ENCODE data around the gene ZDHHC11.
"Not testable (repeated sequence)": the region's sequence is repeated elsewhere in the genome, so short reads cannot be mapped to it uniquely, and the experiment has no call there.

The ZDHHC11 gene

DNA sequence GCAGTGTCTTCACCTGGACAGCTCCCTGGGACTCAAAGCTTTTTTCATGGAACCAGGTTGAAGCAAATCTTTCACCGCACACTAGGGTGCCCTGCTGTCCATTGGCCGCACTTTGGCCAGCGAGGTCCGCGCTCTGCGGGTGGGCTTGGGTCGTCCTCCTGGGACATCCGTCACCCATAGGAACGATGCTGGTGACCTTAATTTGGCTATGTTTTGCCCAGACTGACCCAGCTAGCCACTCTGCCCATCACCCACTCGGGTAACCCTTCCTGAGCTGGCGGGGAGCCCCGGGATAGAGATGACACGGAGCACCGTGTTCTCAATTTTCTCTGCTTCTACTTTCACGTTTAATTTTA, 92.1 kb downstream of the ZDHHC11 start:
- no peak for FAIRE-seq

DNA sequence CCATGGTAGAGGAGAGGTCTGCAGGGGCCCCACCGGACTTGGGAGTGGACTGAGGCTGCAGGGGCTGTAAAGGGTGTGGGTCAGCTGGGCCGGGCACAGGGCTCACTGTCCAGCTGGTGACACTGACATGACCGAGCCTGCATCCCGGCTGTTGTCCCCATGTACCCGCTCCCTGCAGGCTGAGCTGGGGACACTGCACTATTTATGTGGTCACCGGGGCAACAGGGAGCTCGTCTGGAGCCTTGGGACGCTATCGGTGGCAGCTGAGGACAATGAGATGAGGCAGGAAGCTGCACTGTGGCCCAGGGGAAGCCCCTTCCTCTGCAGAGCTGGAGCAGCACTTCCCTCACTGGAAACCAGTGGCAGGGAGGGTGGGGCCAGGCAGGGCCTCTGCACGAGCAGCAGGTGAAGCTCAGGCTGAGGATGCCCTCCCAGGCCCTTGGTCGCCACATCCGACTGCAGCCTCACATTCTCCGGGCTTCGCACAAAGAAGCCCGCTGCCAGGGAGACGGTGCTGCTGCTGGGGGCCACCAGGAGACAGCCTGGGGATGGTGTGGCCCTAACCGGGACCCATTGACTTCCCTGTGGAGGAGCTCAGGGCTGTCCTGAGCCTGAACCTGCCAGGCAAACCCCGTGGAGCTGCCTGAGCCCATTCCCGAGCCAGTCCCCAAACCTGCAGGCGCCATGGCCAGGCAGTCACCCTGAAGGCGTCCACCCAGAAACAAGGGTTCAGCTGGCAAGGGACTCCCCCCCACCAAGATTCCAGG, 92.7 kb downstream of the ZDHHC11 start:
- FAIRE-seq = no peak

DNA sequence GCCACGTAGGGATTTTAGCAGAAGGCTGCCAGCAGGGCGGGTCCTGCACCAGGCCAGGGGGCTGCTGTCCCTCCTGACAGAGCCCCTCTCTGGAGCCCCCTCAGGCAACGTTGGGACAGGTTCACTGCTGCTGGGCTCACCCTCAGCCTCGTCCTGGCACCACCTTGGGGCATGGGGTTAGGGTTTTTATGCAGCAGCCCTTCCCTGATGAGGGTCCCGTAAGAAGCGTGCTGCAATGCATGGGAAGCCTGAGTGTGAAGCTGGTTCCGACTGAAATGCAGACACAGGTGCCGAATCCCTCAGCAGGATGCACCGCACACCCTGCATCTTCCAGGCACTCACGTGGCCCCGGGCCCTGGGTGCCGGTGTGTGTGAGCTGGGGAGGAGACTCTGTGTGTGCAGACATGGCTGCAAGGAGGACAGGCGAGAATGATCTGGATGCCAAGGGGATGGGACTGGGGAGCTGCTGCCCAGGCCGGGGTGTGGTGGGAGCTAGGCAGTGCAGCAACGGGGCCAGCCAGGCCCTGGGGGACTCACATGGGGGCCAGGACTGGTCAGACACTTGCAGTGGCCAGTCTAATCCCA, 93.3 kb downstream of the ZDHHC11 start:
- no peak for FAIRE-seq

DNA sequence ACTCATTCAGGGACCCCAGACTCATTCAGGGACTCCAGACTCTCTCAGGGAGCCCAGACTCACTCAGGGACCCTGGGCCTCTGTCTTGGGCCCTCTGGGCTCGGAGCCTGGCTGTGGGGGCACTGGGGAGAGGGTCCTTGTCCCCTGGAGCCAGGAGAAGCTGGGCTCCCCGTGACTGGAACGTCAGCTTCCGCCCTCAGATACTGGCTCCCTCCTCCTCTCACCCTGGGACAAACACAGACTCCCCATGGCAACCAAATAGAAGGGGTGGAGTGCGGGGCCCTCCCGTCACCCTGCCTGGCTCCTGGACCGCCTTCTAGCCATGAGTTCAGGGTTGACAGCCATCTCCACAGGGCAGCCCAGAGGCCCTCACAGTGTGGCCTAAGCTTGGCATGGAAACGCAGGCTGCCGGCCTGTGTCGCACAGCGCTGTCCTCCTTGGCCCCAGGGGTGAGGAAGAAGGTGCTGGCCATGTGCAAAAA, 93.9 kb downstream of the ZDHHC11 start:
- FAIRE-seq = no peak

DNA sequence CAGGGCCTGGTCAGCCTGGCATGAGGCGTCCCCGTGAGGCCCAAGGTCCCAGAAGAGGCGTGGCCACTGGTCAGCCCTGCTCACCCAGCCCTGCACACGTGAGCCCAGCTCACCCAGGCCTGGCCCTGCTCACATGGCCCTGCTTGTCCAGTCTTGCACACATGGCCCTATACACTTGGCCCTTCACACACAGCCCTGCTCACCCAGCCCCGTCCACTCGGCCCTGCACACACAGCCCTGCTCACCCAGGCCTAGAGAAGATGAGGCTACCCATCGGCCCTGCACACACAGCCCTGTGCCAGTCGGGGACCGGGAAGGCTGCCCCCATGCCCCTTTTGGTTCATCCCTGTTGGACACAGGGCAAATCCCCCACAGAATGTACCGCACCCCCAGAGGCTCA, 94.6 kb downstream of the ZDHHC11 start:
- FAIRE-seq = no peak

DNA sequence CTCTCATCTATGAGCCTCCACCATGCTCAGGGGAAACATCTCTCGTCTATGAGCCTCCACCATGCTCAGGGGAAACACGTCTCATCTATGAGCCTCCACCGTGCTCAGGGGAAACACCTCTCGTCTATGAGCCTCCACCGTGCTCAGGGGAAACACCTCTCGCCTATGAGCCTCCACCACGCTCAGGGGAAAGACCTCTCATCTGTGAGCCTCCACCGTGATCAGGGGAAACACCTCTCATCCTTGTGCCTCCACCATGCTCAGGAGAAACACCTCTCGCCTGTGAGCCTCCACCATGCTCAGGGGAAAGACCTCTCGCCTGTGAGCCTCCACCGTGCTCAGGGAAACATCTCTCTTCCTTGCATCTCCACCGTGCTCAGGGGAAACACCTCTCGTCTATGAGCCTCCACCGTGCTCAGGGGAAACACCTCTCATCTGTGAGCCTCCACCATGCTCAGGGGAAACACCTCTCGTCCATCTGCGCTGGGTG, 96.6 kb downstream of the ZDHHC11 start:
- FAIRE-seq = not testable (repeated sequence)

DNA sequence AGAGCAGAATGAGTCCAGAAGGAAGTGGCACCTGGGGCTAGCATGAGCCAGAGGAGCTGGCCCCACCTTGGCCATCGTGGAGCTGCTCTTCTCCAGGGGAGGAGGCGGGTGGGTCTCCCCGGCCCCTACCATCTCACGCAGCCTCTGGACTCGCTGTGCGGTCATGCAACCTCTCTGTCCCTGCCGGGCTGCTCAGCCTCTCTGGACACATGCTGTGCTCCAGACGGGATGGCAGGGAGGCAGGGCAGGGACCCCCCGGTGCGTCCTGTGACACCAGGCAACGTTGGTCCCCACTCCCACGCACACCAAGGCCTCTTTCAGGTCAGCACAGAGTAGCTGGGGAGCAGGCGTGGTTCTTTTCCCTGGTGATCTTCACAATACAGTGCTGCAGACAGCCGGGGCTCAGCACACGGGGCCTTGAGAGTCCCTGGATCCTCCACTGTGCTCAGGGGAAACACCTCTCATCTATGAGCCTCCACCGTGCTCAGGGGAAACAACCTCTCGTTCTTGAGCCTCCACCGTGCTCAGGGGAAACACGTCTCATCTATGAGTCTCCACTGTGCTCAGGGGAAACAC, 97.1 kb downstream of the ZDHHC11 start:
- not testable (repeated sequence) for FAIRE-seq

DNA sequence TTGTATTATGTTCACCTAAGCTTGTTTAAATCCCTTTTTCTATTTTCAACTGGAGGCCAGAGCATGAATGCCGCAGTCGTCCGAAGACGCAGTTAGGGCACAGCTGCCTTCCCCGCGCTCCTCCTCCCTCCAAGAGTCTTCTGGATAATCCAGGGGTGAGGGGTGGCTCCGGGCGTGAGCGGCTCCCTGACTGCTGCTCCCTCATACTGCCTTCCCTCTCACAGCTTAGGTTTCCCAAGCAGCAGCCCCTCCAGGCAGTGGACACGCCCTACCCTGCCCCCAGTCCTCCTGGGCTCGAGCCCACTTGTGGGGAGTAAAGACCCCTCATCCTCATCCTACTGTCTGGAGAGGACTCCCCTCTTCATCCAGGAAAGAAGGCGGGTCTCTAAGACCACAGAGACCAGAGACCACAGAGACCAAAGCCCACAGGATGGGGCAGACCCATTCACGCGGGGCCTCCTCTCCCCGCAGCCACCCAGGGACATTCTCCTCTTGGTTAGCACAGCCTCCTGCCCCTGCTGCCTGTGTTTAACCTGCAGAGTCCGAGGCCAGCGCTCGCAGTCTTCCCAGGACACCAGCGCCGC, 98.2 kb downstream of the ZDHHC11 start:
- FAIRE-seq = not testable (repeated sequence)

DNA sequence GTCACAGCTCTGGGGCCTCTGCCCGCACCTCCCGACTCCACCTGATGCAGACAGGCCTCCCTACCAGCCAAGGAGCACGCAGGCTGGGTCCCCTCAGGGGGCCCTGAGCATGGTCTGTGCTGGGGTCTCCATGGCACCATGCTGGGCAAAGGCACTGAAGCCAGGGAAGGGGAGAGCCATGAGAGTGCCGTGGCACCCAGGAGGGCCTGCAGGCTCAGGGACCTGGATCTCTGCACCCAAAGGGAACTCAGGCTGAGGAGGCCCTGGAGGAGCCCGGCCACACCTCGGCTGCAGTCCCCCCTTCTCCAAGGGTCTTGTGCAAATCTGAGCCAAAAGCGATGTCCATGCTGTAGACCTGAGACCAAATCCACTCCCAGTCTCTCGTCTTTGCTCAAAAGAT, 98.8 kb downstream of the ZDHHC11 start:
- not testable (repeated sequence) for FAIRE-seq

DNA sequence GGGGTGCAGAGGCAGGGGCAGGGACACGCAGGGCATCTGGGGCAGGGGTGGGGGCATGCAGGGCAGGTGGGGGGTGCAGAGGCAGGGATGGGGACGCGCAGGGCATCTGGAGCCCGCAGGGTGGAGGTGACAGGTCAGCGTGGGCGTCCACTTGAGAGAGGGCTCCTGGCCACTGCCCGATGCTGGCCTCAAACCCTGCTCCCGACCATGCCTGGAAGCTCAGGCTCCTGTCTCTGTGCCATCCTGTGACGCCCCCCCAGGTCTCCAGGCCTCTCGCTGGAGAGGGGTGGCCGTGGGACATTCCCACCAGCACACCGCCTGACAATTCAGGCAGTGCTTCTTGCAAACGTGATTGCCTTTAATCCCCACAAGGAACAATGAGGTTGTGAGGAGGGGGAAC, 99.3 kb downstream of the ZDHHC11 start:
- FAIRE-seq = no peak

DNA sequence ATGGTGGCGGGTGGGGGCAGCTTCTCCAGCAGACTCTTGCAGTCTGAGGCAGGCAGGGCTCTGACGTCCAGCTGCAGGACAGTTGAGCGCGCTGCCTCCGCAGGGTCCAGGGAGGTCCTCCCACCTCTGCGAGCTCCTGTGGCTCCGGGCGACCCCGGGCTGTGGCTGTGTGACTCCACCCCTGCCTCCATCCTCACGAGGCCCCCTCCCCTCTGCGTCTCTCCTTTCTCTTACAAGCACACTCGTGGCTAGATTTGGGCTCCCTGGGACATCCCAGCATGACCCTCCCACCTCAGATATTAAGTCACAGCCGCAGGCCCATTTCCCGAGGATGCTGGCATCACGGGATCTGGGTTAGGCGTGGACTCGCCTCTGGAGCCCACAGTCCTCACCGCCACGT, 100.6 kb downstream of the ZDHHC11 start:
- FAIRE-seq = not testable (repeated sequence)

DNA sequence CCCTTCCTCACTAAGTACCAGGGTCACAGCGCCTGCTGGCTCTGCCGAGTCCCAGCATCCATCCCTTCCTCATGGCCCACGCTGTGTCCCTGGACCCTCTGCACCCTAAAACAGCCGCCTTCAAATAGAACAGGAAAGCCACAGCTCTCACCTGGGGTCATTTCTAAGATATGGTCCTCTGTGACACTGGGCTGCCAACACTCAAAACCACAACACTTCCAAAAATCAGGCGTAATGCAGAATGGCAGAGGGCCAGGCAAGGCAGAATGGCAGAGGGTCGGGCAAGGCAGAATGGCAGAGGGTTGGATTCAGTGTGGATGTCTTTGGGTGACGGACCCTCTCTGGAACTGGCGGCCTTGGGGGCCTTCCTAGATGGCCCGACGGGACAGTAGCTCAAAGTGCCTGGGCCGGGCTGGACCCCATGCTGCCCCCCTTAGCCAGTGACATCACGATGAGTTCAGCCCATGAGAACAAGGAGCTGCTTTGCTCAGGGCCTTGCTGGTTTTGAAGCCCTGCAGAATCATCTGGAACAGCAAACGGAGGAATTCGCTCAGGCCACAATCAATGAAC, 101.6 kb downstream of the ZDHHC11 start:
- no peak for FAIRE-seq

DNA sequence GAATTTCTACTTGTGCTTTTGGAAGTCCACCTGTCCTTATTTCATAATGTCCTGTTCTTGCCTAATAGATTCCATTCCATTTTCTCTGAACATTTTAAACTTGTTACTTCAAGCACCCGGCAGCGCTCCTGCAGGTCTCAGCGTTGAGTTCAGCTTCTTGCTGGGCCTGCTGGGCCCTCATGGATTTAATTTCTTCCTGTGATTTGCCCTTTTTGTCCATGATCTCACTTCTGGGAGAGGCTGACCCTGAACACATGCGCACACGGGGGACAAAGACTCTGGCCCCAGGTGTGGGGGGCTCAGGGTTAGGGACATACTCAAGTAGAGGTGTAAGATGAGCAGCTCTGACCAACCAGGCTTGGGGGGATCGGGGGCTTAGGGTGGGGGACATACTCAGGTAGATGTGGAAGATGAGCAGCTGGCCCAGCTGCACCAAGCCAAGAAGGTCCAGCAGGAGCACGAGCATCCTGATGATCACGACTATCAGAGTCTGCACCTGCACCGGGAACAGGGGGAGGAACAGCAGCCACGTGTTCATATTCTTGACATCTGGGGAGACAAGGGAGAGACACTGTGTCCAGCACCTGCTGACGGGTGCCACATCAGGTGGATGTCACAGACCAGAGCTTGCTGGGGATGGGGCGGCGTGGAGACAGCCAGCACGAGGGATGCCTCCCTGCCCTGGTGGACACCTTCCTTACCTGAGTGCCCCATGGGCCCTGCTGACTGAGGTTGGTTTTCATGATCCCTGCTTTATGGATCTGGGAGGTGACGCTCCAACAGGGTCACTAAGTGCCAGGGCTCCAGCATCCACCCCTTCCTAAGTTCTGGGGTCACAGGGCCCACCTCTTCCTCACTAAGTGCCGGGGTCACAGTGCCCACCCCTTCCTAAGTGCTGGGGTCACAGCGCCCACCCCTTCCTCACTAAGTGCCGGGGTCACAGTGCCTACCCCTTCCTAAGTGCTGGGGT, 102.5 kb downstream of the ZDHHC11 start:
- FAIRE-seq = not testable (repeated sequence)

DNA sequence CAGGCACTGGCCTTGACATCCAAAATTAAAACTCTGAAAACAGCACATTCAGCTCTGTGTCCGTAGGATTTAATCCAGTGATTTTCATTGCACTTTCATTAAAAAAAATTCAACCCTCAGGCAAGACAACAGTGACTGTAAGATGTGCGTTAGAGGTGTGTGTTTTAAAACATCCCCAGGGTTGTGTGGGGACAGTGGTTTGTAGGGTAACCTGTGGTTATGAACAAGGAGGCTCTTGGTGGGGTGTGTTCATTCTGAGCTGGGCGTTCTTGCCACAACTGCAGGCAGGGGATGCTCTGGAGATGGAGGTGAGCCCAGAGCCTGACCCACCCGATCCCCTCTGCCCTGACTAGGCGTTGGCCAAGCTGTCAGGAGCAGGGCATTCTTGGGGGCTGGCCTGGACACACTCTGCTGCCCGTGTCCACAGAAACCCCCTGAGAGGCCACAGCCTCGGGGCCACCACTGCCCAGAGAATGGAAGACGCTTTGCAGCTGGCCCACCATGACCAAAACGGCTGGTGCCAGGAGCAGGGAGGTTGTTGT, 103.4 kb downstream of the ZDHHC11 start:
- not testable (repeated sequence) for FAIRE-seq

DNA sequence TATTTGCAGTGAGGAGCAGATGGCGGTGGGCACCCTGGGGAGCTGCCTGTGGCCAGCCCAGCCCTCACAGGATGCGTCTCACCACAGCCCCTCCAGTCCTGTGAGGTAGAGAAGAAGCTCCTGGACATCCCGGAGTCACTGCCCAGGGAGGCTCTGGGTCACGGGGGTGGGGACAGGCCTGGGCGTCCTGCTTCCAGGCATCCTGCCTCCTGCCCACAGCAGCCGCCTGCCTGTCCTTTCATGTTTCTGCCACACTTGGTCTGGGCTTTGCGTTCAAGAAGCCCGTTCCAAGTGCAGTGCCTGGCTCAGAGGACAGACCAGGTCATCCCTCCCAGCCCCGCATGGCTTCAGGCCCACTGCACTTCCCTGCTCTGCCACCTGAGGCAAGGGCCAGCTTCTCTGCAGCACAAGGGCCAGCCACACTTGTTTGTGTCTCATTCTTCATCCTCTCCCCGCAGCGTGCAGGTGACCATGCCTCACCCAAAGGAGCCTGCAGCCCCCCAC, 104.5 kb downstream of the ZDHHC11 start:
- no peak for FAIRE-seq

All from A204.1 (cell line).